GM11168 (cell line): ENCODE measurements around the gene SEMA4D.

ENCODE experiments used
- in situ Hi-C: fragments of 300-500 bp; cut with MboI; formaldehyde crosslinking; loops from one replicate; pipeline ENCODE4 v1.12.0; 2022; ENCODE audit warnings: low sequenced_read_pairs; ENCODE audit not compliant: unreplicated experiment

Gene SEMA4D

DNA sequence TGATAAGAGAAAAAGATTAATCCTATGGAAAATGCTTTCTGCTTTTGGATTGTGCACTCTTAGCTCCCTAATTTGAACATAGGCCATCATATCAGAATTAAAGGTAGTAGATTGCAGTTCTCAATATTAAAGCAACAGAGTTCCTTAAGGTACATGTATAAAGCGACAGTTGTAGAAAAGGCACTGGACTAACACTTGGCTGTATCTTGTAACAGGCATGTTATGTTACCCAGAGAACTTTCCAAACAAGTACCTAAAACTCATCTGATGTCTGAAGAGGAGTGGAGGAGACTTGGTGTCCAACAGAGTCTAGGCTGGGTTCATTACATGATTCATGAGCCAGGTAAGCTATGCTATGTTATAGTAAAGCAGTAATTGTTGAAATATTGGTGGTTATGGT is 183.0 kb downstream of the SEMA4D start:
- in situ Hi-C loops, result no loop called here

DNA sequence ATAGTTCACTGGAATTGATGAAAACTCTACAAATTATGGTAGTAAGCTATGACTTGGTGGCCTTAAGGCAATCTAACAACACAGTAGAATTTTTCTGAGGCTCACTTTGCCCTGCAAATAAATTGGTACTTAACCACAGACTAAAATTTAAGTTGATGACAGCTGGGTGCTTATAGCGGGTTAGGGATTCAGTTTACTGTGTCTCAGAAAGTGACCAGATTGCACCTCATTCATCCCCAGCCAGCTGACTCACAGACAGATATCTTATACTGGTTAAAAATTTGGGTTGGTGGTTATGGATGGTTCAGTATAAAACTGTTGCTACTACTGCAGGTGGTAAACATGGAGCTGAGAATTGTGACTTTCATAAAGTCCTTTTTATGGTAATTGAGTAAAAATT is 184.1 kb downstream of the SEMA4D start:
- in situ Hi-C loops, result no loop called here

GRCh38 chr9:89312222-89312571 is 185.7 kb downstream of the SEMA4D start:
- in situ Hi-C loops, result no loop called here

GRCh38 chr9:89311346-89312221 is 186.3 kb downstream of the SEMA4D start:
- in situ Hi-C loops, result no loop called here
